GM19240 (cell line): ENCODE results near the gene SERGEF.

ENCODE experiments used
- DNase-seq: peaks from one replicate; pipeline ENCODE4 v3.0.0; 2011; ENCODE audit warnings: low spot score; ENCODE audit not compliant: insufficient read length

Gene SERGEF

DNA sequence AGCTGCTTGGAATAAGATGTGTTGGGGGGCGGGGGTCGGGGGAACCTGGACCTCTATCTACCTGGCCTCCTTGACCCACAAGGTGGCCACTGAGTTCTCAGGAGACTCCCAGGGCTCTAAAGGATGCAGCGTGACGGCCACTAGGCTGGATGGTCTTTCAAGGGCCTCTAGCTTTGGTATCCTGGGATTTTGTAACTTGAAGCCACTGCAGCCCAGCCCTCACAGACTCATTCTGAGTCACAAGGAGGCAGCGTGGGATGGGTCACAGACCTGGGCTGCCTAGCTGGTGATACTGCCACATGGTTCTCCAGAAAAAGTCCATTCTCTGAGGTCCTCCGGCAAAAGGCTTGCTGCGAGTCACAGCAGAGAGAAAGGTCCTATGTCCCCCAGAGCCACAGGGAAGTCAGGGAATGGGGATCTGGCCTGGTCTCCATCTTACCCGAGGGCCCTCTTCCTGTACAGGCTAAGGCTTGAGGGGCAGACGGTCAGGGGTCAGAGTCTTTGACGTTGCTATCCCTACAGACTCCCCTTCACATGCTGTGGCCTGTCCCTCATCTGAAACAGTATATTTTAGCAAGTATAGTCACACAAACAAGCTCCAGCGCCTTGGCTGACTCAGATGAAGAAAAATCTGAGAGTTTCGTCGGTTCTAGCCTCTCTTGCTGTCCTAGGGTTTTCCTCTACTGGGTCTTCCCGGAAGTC is 225.9 kb downstream of the SERGEF start:
- DNase-seq: no peak

DNA sequence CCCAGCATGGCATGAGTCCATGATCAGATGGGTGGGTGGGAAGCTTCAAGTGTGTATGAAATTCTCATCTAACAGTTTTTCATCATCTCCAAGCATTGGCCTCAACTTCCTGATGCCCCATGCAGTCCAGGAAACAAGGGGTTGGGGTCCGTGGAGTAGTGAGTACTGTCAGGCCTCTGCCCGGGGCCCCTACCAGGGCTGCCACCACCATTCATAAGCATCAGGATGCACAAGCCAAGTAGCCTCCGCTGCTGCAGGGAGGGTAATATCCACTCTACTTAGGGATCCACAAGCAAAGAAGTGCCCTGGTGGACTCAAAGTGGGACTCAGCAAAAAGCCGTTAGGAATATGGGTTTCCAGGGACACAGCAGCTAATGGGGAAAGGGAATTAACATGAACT is 229.0 kb downstream of the SERGEF start:
- DNase-seq: no peak

DNA sequence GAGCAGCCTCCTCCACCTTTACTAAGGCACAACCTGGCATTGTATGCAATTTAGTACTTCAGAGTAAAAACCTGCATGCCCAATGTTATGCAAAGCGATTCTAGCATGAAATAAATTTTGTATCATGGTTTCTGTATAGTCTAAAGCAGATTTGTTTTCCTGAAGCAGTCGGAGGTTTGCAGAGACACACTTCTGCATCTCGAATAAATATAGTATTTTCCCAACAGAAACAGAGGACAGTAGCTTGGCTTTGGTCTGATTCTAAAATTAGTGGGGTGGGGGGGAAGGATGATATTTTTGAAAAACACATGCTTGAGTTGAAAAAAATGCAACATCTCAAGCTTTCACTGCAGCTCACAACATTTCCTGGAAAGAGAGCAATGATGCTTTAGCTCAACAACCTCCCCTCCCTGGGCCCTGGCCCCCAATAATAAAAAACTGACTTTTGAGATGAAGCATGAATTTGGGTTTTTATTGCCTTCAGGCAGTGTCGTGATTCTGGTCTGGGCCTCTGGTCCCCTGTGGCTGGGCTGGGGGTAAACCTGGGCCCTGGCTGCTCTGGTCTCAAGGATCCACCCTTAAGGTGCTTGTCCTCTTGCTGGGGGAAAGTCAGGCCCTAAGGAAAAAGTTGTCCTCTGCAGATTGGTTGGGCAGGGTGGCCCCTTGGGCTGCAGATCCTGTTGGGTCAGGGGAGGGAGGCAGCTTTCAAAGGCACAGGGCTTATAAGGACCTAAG is 230.1 kb downstream of the SERGEF start:
- DNase-seq: no peak

DNA sequence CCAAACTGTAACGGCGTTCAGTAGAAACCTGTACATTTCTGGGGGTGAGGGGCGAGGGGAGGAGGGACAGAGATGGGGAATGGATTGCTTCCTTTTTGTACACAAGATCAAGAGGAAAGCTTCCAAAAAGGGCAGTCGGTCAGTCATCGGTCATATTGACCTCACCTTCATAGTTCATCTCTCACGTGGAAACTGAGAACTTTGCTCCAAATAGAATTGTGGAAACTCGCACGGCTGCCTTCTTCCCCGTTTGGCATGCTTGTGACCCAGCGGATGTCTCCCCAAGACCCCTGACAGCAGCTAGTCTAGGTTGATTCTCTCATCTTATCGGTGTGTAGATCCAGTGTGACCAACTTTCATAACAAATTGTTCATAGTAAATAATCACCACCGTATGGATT is 230.7 kb downstream of the SERGEF start:
- DNase-seq: no peak

DNA sequence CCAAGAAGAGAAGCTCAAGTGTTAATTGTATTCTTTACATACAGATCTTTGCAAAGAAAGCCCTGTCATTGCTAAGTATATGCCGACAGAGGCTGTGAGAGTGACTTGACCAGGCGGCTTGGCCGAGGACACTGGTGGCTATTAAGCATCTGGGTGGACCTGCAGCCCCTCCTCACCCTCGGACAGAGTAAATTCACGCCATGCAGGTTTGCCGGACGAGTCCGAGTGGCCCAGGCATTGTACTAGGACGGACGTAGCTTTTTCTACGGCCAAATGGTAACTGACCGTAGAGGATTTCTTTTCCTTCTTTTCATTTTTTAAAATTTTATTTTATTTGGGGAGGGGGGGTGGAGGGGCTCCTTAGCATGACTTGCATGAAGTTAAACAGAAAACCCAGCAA is 231.2 kb downstream of the SERGEF start:
- DNase-seq: no peak

DNA sequence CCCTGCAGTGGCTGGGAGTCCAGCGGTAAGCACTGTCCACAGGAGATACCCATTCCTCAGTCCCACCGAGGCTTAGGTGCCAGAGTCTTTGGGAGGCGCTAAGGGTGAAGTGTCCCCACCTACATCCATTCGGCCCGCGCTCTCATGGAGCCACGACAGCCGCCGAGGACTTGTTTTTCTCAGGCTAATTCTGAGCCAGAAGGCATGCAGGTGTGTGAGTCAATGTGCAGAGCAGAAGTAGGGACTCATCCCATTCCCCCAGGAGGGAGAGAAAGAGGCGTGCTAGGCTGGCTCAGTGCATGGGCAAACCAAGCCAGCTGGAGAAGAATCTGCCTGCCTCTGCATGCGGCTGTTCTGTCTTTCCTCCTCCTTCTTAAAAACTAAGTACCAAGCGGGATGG is 231.6 kb downstream of the SERGEF start:
- DNase-seq: no peak

DNA sequence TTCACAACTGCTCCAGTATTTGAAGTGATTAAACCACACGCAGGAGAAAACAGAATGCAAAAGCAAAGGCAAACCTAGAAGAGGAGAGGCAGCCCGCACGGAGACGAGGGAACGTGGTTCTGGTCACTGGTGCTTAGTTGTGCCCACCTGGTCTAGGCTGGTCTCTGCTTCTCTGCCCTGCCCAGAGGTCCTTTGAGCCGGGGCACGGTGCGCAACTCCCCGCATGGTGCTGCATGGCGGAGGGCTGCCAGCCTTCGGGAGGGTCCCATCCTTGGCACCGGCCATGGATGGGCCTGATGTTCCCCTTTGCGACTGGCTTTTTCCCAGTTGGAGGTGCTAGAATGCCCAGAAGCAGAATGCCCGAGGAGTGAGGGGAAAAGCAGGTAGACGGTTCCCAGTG is 232.2 kb downstream of the SERGEF start:
- DNase-seq: no peak

DNA sequence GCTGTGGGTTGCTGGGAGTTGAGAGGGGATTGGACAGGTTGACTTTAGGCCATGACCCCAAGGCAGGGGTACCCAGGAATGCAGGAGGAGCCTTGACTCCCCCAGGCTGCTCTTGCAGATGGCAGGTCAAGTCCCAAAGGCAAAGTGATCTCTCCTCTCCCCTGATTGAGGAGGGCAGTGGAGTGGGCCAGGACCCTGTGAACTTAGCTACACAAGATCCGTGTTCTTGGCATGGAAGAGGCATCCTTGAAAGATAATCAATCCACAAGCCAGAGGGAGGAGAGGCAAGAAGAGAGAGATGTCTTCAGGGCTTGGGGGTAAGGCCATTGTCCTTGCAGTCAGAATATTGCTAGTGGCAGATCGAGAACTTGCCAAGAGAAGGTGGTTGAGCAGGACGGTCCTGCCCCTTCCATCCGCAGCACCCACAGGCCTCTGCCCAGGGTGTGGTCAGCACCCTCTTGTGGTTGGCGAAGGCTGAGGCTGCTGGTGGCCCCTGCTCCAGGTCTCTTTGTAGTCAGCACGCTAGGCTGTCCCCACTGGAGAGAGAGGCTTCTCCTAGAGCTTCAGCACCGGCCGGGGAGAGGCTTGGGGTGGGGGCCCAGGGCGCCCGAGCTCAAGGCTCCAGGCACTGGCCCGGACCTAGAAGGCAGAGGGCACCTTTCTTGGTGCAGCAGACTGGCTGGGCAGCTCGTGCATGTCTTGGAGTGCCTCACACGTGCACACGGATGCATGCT is 232.8 kb downstream of the SERGEF start:
- DNase-seq: no peak

DNA sequence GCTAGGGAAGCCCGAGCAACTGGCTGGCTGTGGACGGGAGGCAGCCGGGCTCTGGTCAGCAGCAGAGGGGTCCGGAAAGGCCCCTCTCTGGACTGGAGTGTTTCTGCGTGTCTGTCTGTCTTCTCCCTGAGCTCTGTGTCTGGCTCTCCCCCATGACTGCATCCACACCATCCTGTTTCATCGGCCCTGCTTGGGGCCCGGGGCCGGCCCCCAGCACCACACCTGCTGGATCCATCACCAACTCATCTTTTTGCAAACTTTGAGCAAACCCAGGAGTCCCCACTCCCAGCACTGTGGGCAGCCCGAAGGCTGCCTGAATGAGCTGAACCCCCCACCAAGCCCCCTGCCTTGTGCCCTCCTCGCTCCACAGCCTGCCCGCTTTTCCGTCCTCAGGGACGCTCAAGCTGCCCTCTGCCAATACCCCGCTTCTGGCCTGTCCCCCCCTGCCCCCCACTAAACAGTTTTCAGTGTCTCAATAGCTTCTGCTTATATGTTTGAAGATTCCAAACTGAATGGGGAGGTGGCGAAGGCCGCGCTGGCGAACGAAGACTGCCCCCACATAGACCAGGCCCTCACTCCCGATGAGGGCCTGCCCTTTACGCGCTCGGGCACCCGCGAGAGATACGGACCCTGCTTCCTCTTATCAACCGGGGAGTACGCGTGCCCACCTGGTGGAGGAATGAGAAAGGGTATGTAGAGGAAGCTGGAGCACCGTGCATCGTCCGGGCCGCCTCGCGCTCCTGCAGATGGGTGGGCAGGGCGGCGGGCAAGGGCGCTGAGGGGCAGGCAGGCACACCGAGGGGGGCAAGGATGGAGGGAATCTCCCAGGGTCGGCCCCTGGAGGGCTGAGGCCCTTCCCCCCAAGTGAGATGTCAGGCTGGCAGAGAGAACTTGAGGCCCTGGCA is 233.6 kb downstream of the SERGEF start:
- no peak for DNase-seq

DNA sequence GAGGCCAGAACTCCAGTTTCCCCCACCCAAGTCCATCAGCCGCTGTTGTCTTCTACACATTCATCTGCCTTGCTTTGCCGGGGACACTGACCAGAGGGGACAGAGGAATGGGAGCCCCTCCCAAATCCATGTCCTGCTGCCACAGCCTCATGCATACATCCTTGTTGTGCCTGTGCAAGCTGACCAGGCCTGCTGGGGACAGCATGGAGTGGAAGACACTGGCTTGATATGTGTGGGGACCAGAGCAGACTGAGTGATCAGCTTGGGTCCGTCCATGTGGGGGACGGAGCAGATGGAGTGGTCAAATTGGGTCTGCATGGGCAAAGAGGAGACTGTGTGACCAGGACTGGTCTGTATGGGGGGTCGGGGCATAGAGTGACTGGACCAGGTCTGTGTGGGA is 234.5 kb downstream of the SERGEF start:
- DNase-seq: no peak

DNA sequence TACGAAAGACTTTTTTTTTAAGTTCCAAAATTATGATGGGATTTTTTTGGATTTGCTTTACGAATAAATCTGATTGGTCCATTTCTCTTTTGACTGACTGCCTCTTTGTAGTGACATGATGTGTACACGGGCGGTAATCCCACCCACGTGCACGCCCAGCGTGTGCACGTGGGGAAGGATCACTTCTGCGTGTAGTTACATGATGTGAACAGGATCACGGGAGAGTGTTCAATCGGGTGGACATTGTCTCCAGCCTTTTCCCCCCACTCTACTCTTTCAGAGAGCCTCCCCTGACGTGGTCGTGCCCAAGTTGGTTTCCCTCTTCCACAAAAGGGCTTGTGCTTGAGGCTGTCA is 235.1 kb downstream of the SERGEF start:
- DNase-seq: no peak

DNA sequence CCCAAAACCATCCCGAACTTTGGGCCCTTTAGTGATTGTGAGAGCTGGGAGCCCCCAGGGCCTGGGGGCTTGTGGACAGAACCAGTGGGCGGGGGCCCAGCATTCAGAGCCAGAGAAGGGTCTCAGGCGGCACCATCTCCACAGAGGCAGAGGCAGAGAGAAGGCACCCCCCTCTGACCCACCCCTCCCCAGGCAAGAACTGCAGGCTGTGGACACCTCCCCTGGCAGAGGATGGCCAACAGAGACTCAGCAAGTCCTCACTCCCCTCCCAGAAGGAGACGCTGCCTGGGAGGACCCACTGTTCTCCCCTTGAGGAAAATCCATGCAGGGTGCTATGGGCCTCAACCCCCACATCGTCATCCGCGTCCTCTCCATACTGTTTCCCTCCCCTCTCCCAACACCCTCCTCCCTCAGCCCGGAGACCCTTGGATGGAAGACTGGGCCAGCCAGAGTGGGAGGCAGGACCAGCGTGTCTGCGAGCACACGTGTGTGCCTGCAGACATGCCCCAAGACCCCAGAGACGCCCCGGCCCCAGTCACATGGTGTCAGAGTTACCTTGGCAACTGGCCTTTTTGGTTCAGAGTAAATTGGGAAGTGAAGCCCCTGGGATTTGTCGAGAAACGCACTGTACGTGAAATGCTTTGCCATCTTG is 235.6 kb downstream of the SERGEF start:
- DNase-seq: no peak

DNA sequence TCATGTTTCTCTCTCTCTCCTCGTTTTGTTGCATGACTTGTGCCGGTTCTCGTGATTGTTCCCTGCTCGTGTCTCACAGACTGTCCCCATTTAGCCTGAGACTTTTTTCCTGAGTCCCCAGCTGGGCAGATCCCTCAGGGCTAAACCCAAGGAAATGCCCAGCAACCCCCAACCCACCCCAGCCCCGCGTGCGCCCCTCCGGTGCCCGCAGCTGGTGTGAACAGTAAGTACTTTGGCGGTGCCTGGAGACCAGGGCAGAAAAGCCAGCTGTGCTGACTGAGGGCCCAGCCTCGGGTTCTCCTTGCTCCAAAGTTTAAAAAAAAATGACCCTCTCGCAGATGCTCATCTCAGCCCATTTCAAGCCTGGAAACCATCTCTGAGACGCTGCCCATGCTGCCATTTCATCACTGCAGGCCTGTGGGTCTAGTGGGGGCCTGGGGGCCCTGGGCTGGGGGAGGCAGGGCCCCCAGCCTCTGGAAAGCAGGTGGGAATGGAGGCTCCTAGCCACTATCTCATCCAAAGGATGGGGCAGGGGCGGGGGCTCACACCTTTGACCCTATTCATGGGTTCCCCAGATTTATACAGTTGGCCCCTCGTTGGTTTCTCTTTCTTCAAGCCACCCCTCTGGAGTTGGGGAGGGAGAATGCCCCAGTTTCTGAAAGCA is 236.5 kb downstream of the SERGEF start:
- no peak for DNase-seq

DNA sequence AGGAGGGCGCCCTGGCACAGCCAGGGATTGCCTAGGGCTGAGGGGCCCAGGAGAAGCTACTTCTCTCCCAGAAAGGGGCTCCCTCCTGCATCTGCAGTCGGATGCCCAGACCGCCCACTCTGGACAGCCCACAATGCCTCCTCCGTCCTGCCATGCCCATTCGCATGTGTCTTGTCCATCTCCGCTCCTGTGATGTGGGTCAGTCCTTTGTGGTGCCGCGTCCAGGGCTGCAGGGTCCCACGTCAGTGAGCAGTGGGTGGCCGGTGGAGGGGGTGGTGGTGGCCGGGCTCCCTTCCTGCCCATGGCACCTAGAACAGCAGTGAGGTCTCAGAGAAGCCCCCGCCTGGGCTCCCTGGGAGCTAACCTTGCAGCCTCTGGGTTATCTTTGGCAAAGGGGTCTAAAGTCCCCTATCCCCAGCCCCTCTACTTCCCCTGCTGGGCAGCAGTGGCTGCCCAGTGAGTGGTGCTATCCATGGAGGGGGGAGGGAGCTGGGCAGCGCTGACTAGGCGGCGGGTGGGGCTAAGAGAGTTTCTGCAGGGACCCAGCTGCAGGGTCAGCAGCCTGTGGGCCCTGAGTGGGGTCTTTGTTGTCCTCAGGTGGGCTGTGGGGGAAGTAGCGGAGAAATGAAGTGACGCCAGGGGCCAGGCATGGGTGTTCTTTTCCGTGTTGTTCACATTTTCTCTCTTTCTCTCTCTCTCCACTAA is 237.2 kb downstream of the SERGEF start:
- DNase-seq: no peak

DNA sequence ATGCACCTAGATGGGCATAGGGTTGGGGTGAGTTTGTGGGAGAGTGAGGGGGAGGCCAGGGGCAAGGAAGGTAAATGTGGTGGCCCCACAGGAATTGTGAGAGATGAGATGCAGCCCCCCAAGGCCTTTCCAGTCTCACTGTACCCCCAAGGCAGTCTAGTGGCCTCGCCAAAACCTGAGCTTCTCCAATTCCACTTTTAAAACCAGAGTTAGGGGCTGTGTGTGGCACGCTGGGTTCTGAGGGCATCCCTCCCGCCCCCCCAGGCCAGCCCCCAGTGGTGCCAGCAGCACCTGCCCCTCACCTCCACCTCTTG is 237.9 kb downstream of the SERGEF start:
- DNase-seq: no peak

DNA sequence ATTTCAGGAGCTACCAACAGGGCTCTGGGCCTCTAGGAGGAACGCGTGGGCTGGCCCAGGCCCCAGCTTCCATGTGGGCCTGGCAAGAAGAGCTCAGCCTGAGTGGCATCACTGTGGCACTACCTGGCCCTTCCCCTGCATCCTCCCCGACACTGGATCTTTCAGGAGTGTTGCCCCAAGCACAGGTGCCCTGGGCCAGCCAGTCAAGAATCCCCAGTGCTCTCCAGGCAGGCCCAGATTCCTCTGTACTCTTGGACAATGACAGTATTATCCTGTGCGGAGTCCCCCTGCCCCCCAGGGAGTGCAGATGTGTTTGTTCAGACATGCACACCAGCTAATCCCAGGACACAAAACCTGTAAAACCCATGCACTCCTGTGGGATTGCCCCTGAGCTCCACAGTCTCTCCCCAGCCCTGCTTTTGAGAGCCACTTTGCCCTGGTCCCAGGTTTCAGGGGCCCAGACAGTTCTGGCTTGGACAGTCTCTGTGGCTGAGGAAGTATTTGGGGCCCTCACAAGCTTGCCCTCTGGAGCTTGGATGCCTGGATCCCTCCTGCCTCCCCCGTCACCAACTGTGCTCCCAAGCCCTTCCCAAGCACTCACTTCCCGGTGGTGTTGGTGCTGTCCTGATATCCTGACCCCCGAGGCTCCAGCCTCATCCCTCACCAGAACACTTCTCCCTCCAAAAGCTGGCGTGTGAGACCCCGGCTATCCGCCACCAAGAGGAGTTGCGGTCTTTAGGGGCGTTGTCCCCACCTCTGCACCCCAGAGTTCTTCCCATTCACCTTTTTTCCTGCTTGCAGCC is 238.4 kb downstream of the SERGEF start:
- no peak for DNase-seq

DNA sequence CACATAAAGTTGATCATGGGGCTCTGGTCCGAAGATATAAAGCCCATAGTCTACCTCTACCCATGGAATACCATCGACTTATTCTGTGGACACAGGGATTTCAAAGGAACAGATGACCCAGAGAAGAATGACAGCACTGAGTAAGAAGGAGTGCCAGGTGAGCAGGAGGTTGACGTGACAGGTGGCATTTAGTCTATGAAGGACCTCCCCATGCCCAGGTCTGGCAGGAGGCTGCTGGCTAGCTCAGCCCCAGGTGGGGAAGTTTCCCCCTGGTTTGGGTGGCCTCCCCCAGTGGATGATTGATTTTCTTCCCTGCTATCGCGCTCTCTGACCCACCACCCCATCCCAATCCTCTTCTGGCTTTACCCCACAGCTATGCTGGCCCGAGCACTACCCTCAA is 239.2 kb downstream of the SERGEF start:
- no peak for DNase-seq

DNA sequence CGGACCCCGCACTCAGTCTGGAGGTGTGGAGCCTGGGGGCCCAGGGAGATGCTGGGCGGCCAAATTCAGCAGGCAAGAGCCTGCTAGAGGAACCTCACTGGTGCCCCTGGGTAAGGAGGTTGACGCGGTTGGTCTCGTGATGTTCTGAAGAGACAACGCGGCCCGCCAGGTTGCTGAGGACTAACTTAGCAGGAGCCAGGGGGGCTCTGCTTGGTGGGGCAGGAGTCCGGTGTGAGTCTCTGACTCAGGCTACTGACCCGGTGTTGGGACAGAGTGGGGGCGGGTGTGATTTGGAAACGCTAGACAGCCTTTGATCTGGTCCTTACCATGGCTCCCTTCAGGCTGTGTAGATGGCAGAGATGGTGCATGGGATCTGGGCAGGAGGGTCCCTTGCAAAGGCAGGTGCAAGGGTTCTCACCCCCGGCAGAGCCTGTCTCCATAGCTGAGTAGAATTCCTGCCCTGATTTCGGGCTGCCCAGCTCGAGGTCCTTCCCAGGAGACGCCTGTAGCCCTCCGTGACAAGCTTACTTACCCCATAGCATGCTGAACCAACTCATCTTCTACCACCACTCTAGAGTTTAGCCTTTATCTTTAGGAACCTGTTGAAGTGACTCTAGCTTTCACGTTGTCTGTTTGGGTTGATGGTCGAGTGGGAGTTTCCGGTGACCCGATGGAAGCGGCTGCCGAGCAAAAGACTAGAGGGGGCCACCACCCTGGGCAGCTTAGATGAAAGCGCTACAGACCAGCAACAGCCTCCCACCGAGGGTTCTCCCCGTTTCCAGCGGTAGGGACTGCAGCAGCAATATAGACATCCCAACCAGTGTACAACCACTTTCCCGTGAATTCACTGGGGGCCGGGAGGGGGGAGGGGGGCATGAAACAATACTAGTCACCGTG is 239.9 kb downstream of the SERGEF start:
- DNase-seq: no peak
